Thyroid gland (tissue), 4 donors: ENCODE measurements around the gene PTCSC3. TPM values are rescaled to one million over a fixed set of nuclear protein-coding genes. Genes with fewer than 3 reads are reported as not detected.

Experiments used
- DNase-seq, 2 donors: peaks; one replicate each; pipeline ENCODE4 v3.0.0-alpha.2; 2019
- H3K27ac ChIP-seq, 3 donors: fragments of 200-600 bp; sonication (generic); 1 replicate in 2 of 3; 2 replicates in 1 of 3; pipeline ENCODE4 v1.5.1; 2016 to 2019; ENCODE audit warnings: mild to moderate bottlenecking in 1 of 3, moderate library complexity in 1 of 3
- H3K27me3 ChIP-seq: fragments of 200-600 bp; sonication (generic); one replicate; pipeline ENCODE4 v1.5.1; 2019
- H3K36me3 ChIP-seq, 2 donors: fragments of 200-600 bp; sonication (generic); one replicate each; pipeline ENCODE4 v1.5.1; 2016 to 2019
- H3K4me1 ChIP-seq, 2 donors: fragments of 200-600 bp; sonication (generic); one replicate each; pipeline ENCODE4 v1.5.1; 2017 to 2019
- H3K4me3 ChIP-seq, 3 donors: fragments of 200-600 bp; sonication (generic); replicated peaks in 1 of 3; 1 replicate in 2 of 3; 2 replicates in 1 of 3; pipeline ENCODE4 v1.5.1; 2016; ENCODE audit warnings: mild to moderate bottlenecking in 1 of 3
- H3K9me3 ChIP-seq: fragments of 200-600 bp; sonication (generic); one replicate; pipeline ENCODE4 v1.5.1; 2017
- POLR2A ChIP-seq, 2 donors: fragments of 450-650 bp; IDR thresholded peaks; one replicate each; pipeline ENCODE4 v1.6.1; 2017; ENCODE audit warnings: antibody characterized with exemption in 2 of 2, mild to moderate bottlenecking in 2 of 2, moderate library complexity in 1 of 2
- WGBS, 2 donors: methylation state at CpG; one replicate each; pipeline ENCODE4 v1.1.5; 2017; 5-methylcytosine and 5-hydroxymethylcytosine counted together
- intact Hi-C: fragments of 100-400 bp; cut with DNase I; formaldehyde crosslinking; loops from one replicate; pipeline ENCODE4 v1.15.1; 2023
- total RNA-seq, 4 donors: library from RNA; depleted of rRNA; stranded (reverse); fragments of >200 nt; gene quantifications; one replicate each; pipeline ENCODE4 v1.2.3, GENCODE V29; 2016
- TF ChIP-seq, protein P1 (sequence below), 6 experiments: fragments of 200-600 bp in 3 of 6; fragments of 450-650 bp in 3 of 6; sonication (generic) in 3 of 6; IDR thresholded peaks; one replicate each; pipeline ENCODE4 v1.5.1; 2016 to 2019; ENCODE audit warnings: antibody characterized with exemption in 6 of 6, mild to moderate bottlenecking in 2 of 6, inconsistent platforms in 1 of 6, moderate library complexity in 1 of 6

Gene PTCSC3
- total RNA-seq, 4 donors from 2014 or later = 20.6 to 42.0 (median 29.3) TPM

GRCh38 chr14:36163451-36163850 is 13.1 kb downstream of the PTCSC3 start:
- Histone ChIP-seq H3K4me1 (peaks cover 6 to 9% of the 10 kb centered on the region in 2 donors), H3K9me3 (no peaks in the 10 kb centered on the region), H3K27me3 (no peaks in the 10 kb centered on the region), H3K36me3 (peaks cover 9 to 11% of the 10 kb centered on the region in 2 donors), H3K27ac (no peak overlapping the region), H3K4me3 (no peak overlapping the region)
- TF ChIP-seq, protein P1, sequence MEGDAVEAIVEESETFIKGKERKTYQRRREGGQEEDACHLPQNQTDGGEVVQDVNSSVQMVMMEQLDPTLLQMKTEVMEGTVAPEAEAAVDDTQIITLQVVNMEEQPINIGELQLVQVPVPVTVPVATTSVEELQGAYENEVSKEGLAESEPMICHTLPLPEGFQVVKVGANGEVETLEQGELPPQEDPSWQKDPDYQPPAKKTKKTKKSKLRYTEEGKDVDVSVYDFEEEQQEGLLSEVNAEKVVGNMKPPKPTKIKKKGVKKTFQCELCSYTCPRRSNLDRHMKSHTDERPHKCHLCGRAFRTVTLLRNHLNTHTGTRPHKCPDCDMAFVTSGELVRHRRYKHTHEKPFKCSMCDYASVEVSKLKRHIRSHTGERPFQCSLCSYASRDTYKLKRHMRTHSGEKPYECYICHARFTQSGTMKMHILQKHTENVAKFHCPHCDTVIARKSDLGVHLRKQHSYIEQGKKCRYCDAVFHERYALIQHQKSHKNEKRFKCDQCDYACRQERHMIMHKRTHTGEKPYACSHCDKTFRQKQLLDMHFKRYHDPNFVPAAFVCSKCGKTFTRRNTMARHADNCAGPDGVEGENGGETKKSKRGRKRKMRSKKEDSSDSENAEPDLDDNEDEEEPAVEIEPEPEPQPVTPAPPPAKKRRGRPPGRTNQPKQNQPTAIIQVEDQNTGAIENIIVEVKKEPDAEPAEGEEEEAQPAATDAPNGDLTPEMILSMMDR (IDR thresholded peaks at IDR 0.05) = no peak
- no peak for TF ChIP-seq POLR2A (IDR thresholded peaks at IDR 0.05)
- DNase-seq = no peak
- intact Hi-C loops = no loop called here
- whole genome bisulfite sequencing, 2 donors = 87 to 91% methylated on average over 5 of the region's 5 CpGs

GRCh38 chr14:36162267-36162666 is 14.3 kb downstream of the PTCSC3 start:
- Histone ChIP-seq H3K9me3 (no peaks in the 10 kb centered on the region), H3K36me3 (peaks cover 9 to 11% of the 10 kb centered on the region in 2 donors), H3K4me3 (no peak overlapping the region), H3K4me1 (peaks cover 0 to 6% of the 10 kb centered on the region in 2 donors), H3K27ac (no peak overlapping the region), H3K27me3 (no peaks in the 10 kb centered on the region)
- no peak for TF ChIP-seq POLR2A (IDR thresholded peaks at IDR 0.05)
- TF ChIP-seq, protein P1 (IDR thresholded peaks at IDR 0.05) = no peak
- intact Hi-C loops = no loop called here
- WGBS, 2 donors = 90 to 94% methylated on average over 5 to 9 of the region's 9 CpGs
- DNase-seq = no peak

DNA sequence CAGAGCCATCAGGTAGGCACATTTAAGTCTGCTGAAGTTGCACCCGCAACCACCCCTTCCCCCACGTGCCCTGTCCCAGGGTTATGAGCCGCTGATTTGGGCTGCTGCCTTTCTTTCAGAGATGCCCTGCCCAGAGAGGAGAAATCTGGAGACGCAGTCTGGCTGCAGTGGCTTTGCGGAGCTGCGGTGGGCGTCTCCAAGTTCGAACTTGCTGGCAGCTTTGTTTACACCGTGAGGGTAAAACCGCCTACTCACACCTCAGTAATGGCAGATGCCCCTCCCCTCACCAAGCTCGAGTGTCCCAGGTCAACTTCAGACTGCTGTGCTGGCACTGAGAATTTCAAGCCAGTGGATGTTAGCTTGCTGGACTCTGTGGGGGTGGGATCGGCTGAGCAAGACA is 14.7 kb downstream of the PTCSC3 start:
- Histone ChIP-seq H3K4me1 (peaks cover 0 to under 1% of the 10 kb centered on the region in 2 donors), H3K27ac (no peak overlapping the region), H3K27me3 (no peaks in the 10 kb centered on the region), H3K9me3 (no peaks in the 10 kb centered on the region), H3K36me3 (peaks cover 9 to 11% of the 10 kb centered on the region in 2 donors), H3K4me3 (no peak overlapping the region)
- intact Hi-C loops = no loop called here
- 67 to 83% methylated on average over 5 to 12 of the region's 12 CpGs for WGBS, 2 donors
- no peak for DNase-seq
- TF ChIP-seq, protein P1 (IDR thresholded peaks at IDR 0.05) = no peak
- TF ChIP-seq POLR2A (IDR thresholded peaks at IDR 0.05) = no peak

DNA sequence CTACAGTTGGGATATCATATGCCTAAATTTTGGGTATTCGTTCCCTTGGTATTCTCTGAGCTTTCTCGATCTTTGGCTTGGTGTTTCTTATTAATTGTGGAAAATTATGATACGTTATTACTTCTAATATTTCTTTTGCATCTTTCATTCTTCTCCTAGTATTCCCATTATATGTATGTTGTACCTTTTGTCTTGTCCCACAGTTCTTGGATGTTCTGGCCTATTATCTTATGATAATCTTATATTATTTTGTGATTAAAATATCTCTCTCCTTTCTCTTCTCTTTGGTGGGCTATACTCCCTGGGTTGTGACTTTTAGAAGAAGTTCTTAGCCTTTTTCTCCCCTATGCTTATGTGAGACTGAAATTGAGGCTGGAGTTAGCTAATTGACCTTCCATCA is 25.2 kb downstream of the PTCSC3 start:
- H3K27ac ChIP-seq = no peak overlapping the region
- 92 to 97% methylated on average over 3 of the region's 3 CpGs for WGBS, 2 donors
- H3K9me3 ChIP-seq = no peaks in the 10 kb centered on the region
- no peak for DNase-seq
- no peaks in the 10 kb centered on the region for H3K36me3 ChIP-seq
- H3K4me3 ChIP-seq = no peak overlapping the region
- H3K4me1 ChIP-seq = no peaks in the 10 kb centered on the region
- H3K27me3 ChIP-seq = no peaks in the 10 kb centered on the region
- TF ChIP-seq, protein P1 (IDR thresholded peaks at IDR 0.05) = no peak
- no peak for TF ChIP-seq POLR2A (IDR thresholded peaks at IDR 0.05)
- intact Hi-C loops = no loop called here

DNA sequence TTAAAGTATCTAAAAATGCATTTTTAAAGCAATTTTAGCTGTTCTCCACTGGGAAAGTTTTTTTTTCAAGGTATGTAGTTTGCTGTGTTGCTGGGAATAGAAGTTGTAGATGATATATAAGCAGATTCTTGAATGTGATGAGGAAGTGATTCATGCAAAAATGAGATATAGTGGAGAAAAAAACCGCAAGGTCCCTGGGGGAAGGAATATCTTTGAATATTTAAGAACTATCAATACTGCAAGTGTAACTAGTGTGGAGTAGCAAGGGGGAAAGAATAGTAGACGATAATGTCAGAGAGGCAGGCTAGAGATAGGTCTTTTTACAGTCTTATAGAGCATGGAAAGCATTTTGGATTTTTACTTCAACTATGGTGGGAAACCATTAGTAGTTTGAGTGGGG is 42.5 kb downstream of the PTCSC3 start:
- H3K9me3 ChIP-seq = no peaks in the 10 kb centered on the region
- DNase-seq = no peak
- no peak overlapping the region for H3K4me3 ChIP-seq
- TF ChIP-seq, protein P1 (IDR thresholded peaks at IDR 0.05) = no peak
- no peak for TF ChIP-seq POLR2A (IDR thresholded peaks at IDR 0.05)
- intact Hi-C loops = no loop called here
- no peaks in the 10 kb centered on the region for H3K36me3 ChIP-seq
- H3K4me1 ChIP-seq = no peaks in the 10 kb centered on the region
- no peak overlapping the region for H3K27ac ChIP-seq
- no peaks in the 10 kb centered on the region for H3K27me3 ChIP-seq
- 85 to 91% methylated on average over 2 of the region's 2 CpGs for WGBS, 2 donors
